Colonic mucosa (tissue), 4 donors: ENCODE results near the gene ACTA2. TPM values are rescaled to one million over a fixed set of nuclear protein-coding genes. Genes with fewer than 3 reads are reported as not detected.

Source experiments
- DNase-seq: peaks from one replicate; pipeline ENCODE4 v3.0.0-alpha.2; 2020
- H3K27ac ChIP-seq: fragments of 200-600 bp; one replicate; pipeline ENCODE4 v1.8.0; 2021
- H3K27me3 ChIP-seq: fragments of 200-600 bp; one replicate; pipeline ENCODE4 v1.8.0; 2021
- H3K36me3 ChIP-seq: fragments of 200-600 bp; one replicate; pipeline ENCODE4 v1.8.0; 2021
- H3K4me1 ChIP-seq: fragments of 200-600 bp; one replicate; pipeline ENCODE4 v1.8.0; 2021; ENCODE audit warnings: mild to moderate bottlenecking
- H3K4me3 ChIP-seq: fragments of 200-600 bp; one replicate; pipeline ENCODE4 v1.8.0; 2021
- H3K9ac ChIP-seq, 2 donors: one replicate each; pipeline ENCODE4 v1.7.0; 2013; ENCODE audit warnings: control low read depth in 2 of 2, low read depth in 2 of 2, low read length in 2 of 2
- H3K9me3 ChIP-seq: fragments of 200-600 bp; one replicate; pipeline ENCODE4 v1.8.0; 2021
- CTCF ChIP-seq: fragments of 200-600 bp; IDR thresholded peaks from one replicate; pipeline ENCODE4 v1.8.0; 2022; ENCODE audit warnings: antibody characterized with exemption, mild to moderate bottlenecking
- intact Hi-C: fragments of 100-400 bp; cut with DNase I; formaldehyde crosslinking; loops from one replicate; pipeline ENCODE4 v1.14.1; 2022
- total RNA-seq, 2 donors: library from RNA; stranded (reverse); fragmentation: NEBNext Ultra II Directional in 1 of 2; extraction: Animal tissue kit (Norgen Biotek cat#: 25700) in 1 of 2; gene quantifications; one replicate each; pipeline ENCODE4 v1.2.1, GENCODE V29; 2021
- donor health status: healthy.
- donor health status: DM: no; HTN: no; CAD: no.
- donor health status: DM: no; HTN: no; CAD: no.

ACTA2 gene
- total RNA-seq, 2 donors from 2014 or later, result 88.3 to 265 TPM

GRCh38 chr10:88981435-88981834, 28.9 kb upstream of the ACTA2 start:
- Histone ChIP-seq H3K9me3 (no peaks in the 10 kb centered on the region), H3K4me1 (no peaks in the 10 kb centered on the region), H3K4me3 (no peak overlapping the region), H3K27ac (no peak overlapping the region), H3K36me3 (no peaks in the 10 kb centered on the region), H3K9ac (no peak overlapping the region), H3K27me3 (no peaks in the 10 kb centered on the region)
- TF ChIP-seq CTCF, result no peak
- DNase-seq, result no peak
- intact Hi-C loops, result no loop called here

- no peak for DNase-seq
Observed at GRCh38 chr10:88980800-88981199, 28.2 kb upstream of the ACTA2 start.

GRCh38 chr10:88980247-88980646, 27.7 kb upstream of the ACTA2 start:
- H3K36me3 ChIP-seq, result no peaks in the 10 kb centered on the region
- no peak for TF ChIP-seq CTCF
- H3K4me1 ChIP-seq, result no peaks in the 10 kb centered on the region
- intact Hi-C loops, result no loop called here
- H3K27ac ChIP-seq, result peak overlapping the region; percentile 15
- no peaks in the 10 kb centered on the region for H3K9me3 ChIP-seq
- no peak overlapping the region for H3K4me3 ChIP-seq
- H3K27me3 ChIP-seq, result no peaks in the 10 kb centered on the region
- H3K9ac ChIP-seq, result peak overlapping the region in 1 of 2 donors; percentile 19
- no peak for DNase-seq

More at GRCh38 chr10:88980800-88981199, 28.2 kb upstream of the ACTA2 start:
- no peaks in the 10 kb centered on the region for H3K4me1 ChIP-seq
- intact Hi-C loops, result no loop called here
- no peak overlapping the region for H3K9ac ChIP-seq
- no peaks in the 10 kb centered on the region for H3K36me3 ChIP-seq
- H3K4me3 ChIP-seq, result no peak overlapping the region
- TF ChIP-seq CTCF, result no peak
- peak overlapping the region; percentile 15 for H3K27ac ChIP-seq
- no peaks in the 10 kb centered on the region for H3K27me3 ChIP-seq
- H3K9me3 ChIP-seq, result no peaks in the 10 kb centered on the region

- Histone ChIP-seq H3K9me3 (no peaks in the 10 kb centered on the region), H3K4me3 (no peak overlapping the region), H3K27ac (no peak overlapping the region), H3K4me1 (no peaks in the 10 kb centered on the region), H3K27me3 (no peaks in the 10 kb centered on the region), H3K9ac (peak overlapping the region in 1 of 2 donors; percentile 4), H3K36me3 (no peaks in the 10 kb centered on the region)
- no peak for TF ChIP-seq CTCF
- no peak for DNase-seq
- intact Hi-C loops, result no loop called here
Observed at GRCh38 chr10:88979603-88980002, 27.0 kb upstream of the ACTA2 start.

- peak overlapping the region in 1 of 2 donors; percentile 4 for H3K9ac ChIP-seq
- no peak overlapping the region for H3K27ac ChIP-seq
- H3K4me3 ChIP-seq, result no peak overlapping the region
- TF ChIP-seq CTCF, result no peak
- no peaks in the 10 kb centered on the region for H3K36me3 ChIP-seq
- no peak for DNase-seq
- no peaks in the 10 kb centered on the region for H3K27me3 ChIP-seq
- H3K9me3 ChIP-seq, result no peaks in the 10 kb centered on the region
- H3K4me1 ChIP-seq, result no peaks in the 10 kb centered on the region
- intact Hi-C loops, result no loop called here
Observed at GRCh38 chr10:88979153-88979562, 26.6 kb upstream of the ACTA2 start.

GRCh38 chr10:88978463-88978862, 25.9 kb upstream of the ACTA2 start:
- H3K27me3 ChIP-seq, result no peaks in the 10 kb centered on the region
- TF ChIP-seq CTCF, result no peak
- H3K4me1 ChIP-seq, result no peaks in the 10 kb centered on the region
- no peaks in the 10 kb centered on the region for H3K9me3 ChIP-seq
- H3K27ac ChIP-seq, result no peak overlapping the region
- H3K4me3 ChIP-seq, result no peak overlapping the region
- H3K9ac ChIP-seq, result no peak overlapping the region
- no peaks in the 10 kb centered on the region for H3K36me3 ChIP-seq
- DNase-seq, result no peak
- intact Hi-C loops, result no loop called here
